ENCODE data around the gene TMEM91. TPM values are rescaled to one million over a fixed set of nuclear protein-coding genes. Genes with fewer than 3 reads are reported as not detected.

Gene TMEM91
- total and polyA plus RNA-seq, 2 donors (not counting 1 experiment from before 2014, with no cell fraction given): 6.3 to 7.1 TPM

GRCh38 chr19:41362143-41362847, 14.0 kb upstream of the TMEM91 start:
- POLR2A ChIA-PET: interaction anchor here (1.8 to 2.6 kb wide), 2 partner anchors 10 to 563 kb away, joined by 4 to 32 read pairs; partner anchors contain the start of genes EGLN2 and TGFB1
- H3K9ac ChIP-seq (ENCODE audit: low read length): no peak overlapping the region
- no peak overlapping the region for H3K4me3 ChIP-seq (ENCODE audit: control extremely low read depth in 1 of 5, extremely low read depth in 1 of 5, insufficient read depth in 1 of 5, low read depth in 2 of 5, low read length in 4 of 5)
- H3K27me3 ChIP-seq (replicated peaks in 1 of 4; ENCODE audit: control extremely low read depth in 1 of 4, control insufficient read depth in 3 of 4, insufficient read depth in 4 of 4, low read length in 3 of 4): no peaks in the 10 kb centered on the region
- peaks cover 12 to 18% of the 10 kb centered on the region in 2 donors for H3K4me1 ChIP-seq (ENCODE audit: control insufficient read depth in 2 of 2, insufficient read depth in 2 of 2, low read length in 2 of 2)
- H2AFZ ChIP-seq (ENCODE audit: insufficient read depth, low read depth, low read length, poor library complexity, severe bottlenecking): no peak overlapping the region
- H3K9me3 ChIP-seq (ENCODE audit: control extremely low read depth in 1 of 3, control insufficient read depth in 2 of 3, insufficient read depth in 1 of 3, low read length in 2 of 3): no peaks in the 10 kb centered on the region
- H3K27ac ChIP-seq (ENCODE audit: low read length in 2 of 2): no peak overlapping the region
- Mint-ChIP-seq H3K4me1 (peaks cover 25% of the 10 kb centered on the region), H3K4me3 (peak overlapping the region; percentile 95), H3K27ac (peak overlapping the region; percentile 7), H3K27me3 (no peaks in the 10 kb centered on the region), H3K9me3 (ENCODE audit: insufficient read depth) (no peaks in the 10 kb centered on the region)
- H3K4me2 ChIP-seq (replicated peaks; ENCODE audit: low read depth, low read length, poor library complexity, severe bottlenecking): no peak overlapping the region
- peaks cover 44% of the 10 kb centered on the region for H3K79me2 ChIP-seq (ENCODE audit: control insufficient read depth, insufficient read depth, low read length)
- CTCF ChIA-PET: interaction anchor here (4.7 kb wide), 1 partner anchor 9 kb away, joined by 64 read pairs; the partner anchor contains the start of gene TGFB1
- DNase-seq (no peak), ATAC-seq (ENCODE audit: low read depth) (no peak)
- intact Hi-C loops (cut with micrococcal nuclease): no loop called here
- 89% methylated on average over 3 of the region's 10 CpGs for WGBS (ENCODE audit: insufficient coverage)
- peaks cover 0 to 3% of the 10 kb centered on the region in 2 experiments for H3K36me3 ChIP-seq (replicated peaks in 1 of 2; ENCODE audit: control extremely low read depth in 1 of 2, control insufficient read depth in 1 of 2, extremely low read depth in 1 of 2, insufficient read depth in 2 of 2, low read length in 1 of 2)
- TF ChIP-seq, protein P1, sequence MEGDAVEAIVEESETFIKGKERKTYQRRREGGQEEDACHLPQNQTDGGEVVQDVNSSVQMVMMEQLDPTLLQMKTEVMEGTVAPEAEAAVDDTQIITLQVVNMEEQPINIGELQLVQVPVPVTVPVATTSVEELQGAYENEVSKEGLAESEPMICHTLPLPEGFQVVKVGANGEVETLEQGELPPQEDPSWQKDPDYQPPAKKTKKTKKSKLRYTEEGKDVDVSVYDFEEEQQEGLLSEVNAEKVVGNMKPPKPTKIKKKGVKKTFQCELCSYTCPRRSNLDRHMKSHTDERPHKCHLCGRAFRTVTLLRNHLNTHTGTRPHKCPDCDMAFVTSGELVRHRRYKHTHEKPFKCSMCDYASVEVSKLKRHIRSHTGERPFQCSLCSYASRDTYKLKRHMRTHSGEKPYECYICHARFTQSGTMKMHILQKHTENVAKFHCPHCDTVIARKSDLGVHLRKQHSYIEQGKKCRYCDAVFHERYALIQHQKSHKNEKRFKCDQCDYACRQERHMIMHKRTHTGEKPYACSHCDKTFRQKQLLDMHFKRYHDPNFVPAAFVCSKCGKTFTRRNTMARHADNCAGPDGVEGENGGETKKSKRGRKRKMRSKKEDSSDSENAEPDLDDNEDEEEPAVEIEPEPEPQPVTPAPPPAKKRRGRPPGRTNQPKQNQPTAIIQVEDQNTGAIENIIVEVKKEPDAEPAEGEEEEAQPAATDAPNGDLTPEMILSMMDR (IDR thresholded peaks at IDR 0.05): no peak
- no peak for TF ChIP-seq EZH2 (IDR thresholded peaks at IDR 0.05; ENCODE audit: borderline replicate concordance, insufficient read depth, low read depth, low read length, poor library complexity, severe bottlenecking)
- no peaks in the 10 kb centered on the region for H4K20me1 ChIP-seq (ENCODE audit: control insufficient read depth, insufficient read depth, low read length, poor library complexity, severe bottlenecking)

DNA sequence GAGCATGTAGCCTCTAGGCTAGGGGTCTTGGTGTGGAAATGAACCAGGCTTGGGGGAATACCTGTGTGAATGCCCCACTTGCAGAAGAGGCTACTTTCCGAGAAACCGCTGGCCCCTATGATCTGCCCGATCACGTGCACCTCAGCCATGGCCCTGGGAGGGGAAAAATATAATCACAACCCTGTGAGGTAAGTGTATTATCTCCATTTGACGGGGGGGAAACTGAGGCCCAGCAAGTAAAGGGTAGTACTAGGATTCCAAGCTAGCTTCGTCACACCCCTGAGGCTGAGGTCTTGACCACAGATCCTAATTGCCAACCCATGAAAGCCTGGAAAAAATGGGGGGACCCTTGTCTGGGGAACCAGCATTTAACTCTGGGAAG, 13.0 kb upstream of the TMEM91 start:
- DNase-seq: no peak
- peaks cover 47% of the 10 kb centered on the region for H3K79me2 ChIP-seq (ENCODE audit: control insufficient read depth, insufficient read depth, low read length)
- TF ChIP-seq, protein P1 (IDR thresholded peaks at IDR 0.05): no peak
- TF ChIP-seq EZH2 (IDR thresholded peaks at IDR 0.05; ENCODE audit: borderline replicate concordance, insufficient read depth, low read depth, low read length, poor library complexity, severe bottlenecking): no peak
- peak overlapping the region; percentile 82 for H2AFZ ChIP-seq (ENCODE audit: insufficient read depth, low read depth, low read length, poor library complexity, severe bottlenecking)
- no peak for ATAC-seq (ENCODE audit: low read depth)
- intact Hi-C loops (cut with micrococcal nuclease): no loop called here
- peak overlapping the region; percentile 94 for H3K9ac ChIP-seq (ENCODE audit: low read length)
- peaks cover 12 to 24% of the 10 kb centered on the region in 2 donors for H3K4me1 ChIP-seq (ENCODE audit: control insufficient read depth in 2 of 2, insufficient read depth in 2 of 2, low read length in 2 of 2)
- CTCF ChIA-PET: interaction anchor here (0.6 to 4.7 kb wide), 11 partner anchors 10 to 208 kb away, joined by 3 to 64 read pairs (median 6); partner anchors contain the start of genes DMAC2, HNRNPUL1 and TGFB1
- peak overlapping the region; percentile 99 to 100 for H3K27ac ChIP-seq (ENCODE audit: low read length in 2 of 2)
- Mint-ChIP-seq H3K4me1 (peaks cover 27% of the 10 kb centered on the region), H3K27me3 (no peaks in the 10 kb centered on the region), H3K27ac (peak overlapping the region; percentile 100), H3K9me3 (ENCODE audit: insufficient read depth) (no peaks in the 10 kb centered on the region), H3K4me3 (peak overlapping the region; percentile 95)
- H3K9me3 ChIP-seq (ENCODE audit: control extremely low read depth in 1 of 3, control insufficient read depth in 2 of 3, insufficient read depth in 1 of 3, low read length in 2 of 3): no peaks in the 10 kb centered on the region
- H4K20me1 ChIP-seq (ENCODE audit: control insufficient read depth, insufficient read depth, low read length, poor library complexity, severe bottlenecking): no peaks in the 10 kb centered on the region
- 49% methylated on average over 4 of the region's 6 CpGs for WGBS (ENCODE audit: insufficient coverage)
- H3K27me3 ChIP-seq (replicated peaks in 1 of 4; ENCODE audit: control extremely low read depth in 1 of 4, control insufficient read depth in 3 of 4, insufficient read depth in 4 of 4, low read length in 3 of 4): no peaks in the 10 kb centered on the region
- H3K4me3 ChIP-seq (ENCODE audit: control extremely low read depth in 1 of 5, extremely low read depth in 1 of 5, insufficient read depth in 1 of 5, low read depth in 2 of 5, low read length in 4 of 5): peak overlapping the region; percentile 75 to 97 (median 86)
- peaks cover 0 to 3% of the 10 kb centered on the region in 2 experiments for H3K36me3 ChIP-seq (replicated peaks in 1 of 2; ENCODE audit: control extremely low read depth in 1 of 2, control insufficient read depth in 1 of 2, extremely low read depth in 1 of 2, insufficient read depth in 2 of 2, low read length in 1 of 2)
- POLR2A ChIA-PET: interaction anchor here (1.0 to 2.6 kb wide), 12 partner anchors 8 to 585 kb away, joined by 3 to 32 read pairs (median 4); partner anchors contain the start of genes CCDC97, DMAC2, EGLN2 and HNRNPUL1
- H3K4me2 ChIP-seq (replicated peaks; ENCODE audit: low read depth, low read length, poor library complexity, severe bottlenecking): peak overlapping the region; percentile 85

Measured in B cell (primary cell).